Pons (tissue), 1 donor: Measurements from ENCODE around the gene METRN.
A peak's percentile ranks its signal among the peaks of the same experiment; 100 is the strongest.

Source experiments
- DNase-seq: peaks from one replicate; pipeline ENCODE4 v3.0.0-alpha.2; 2016; ENCODE audit warnings: low spot score

METRN gene

DNA sequence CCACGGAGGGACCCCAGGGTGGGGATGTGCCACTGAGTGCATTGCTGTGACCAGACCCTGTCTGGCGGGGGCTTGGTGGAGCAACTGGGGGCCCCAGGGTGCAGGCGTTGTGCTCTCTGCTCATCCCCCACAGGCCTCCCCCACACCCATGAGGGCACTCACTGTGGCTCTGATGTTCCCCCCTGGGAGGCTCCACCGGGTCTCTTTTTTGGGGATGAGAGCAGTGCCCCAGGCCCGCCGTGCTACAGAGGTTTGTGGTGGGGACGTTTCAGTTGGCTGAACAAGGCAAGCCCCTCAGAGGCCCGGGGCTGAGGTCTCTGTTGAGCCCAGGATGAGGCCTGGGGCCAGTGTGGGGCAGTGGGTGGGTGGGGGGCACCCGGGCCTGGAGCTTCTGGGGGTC is 8.8 kb downstream of the METRN start:
- no peak for DNase-seq

DNA sequence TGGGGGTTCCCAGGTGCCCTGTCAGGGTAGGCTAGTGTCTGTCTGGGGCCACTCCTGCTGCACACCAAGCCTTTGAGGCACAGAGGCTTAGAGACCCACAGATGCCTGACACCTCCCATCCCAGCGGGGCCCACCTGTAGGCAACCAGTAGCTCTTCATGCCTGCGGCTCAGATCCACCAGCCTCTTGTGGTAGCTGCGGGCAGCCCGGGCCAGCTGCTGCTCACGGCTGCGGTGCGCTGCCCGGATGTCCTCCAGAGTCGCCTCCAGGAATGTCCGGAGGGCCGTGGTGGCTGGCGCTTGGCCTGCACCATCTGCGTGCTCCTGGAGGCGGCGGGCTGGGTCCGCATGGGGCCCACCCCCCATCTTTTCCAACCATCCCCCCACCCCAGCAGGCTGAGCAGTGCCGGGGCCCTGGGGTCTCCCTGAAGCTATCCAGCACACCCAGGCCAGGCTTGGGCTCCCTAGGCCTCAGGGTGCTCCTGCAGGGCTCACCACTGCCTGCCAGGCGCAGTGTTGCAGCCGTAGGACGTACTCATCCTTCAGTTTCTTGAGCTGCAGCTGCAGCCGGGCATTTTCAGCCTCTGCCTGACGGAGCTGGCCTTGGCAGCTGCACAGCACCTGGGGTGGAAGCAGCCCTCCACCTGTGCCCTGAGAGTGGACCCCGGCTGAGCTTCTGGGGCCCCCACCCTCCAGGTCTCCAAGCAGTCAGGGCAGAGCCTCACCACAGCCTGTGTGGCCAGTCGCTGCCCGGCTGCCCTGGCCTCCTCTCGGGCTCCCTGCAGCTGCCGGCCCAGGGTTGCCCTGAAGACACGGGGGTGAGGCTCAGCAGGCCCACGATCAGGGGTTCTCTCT is 9.5 kb downstream of the METRN start:
- DNase-seq = no peak

DNA sequence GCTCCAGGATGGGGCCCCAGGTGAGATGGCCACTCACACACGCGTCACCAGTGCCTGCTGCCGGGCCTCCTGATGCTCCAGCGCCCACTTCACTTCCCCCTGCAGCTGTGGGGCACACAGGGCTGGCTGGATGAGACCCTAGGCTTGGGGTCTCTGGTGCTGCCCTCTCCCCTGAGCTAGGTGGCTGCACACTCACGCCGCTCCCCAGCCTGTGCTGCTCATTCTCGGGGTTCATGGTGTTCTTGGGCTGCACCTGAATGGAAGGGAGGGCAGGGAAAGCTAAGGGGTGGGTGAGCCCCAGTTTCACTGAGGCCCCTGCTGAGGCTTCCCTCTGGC is 10.1 kb downstream of the METRN start:
- no peak for DNase-seq

DNA sequence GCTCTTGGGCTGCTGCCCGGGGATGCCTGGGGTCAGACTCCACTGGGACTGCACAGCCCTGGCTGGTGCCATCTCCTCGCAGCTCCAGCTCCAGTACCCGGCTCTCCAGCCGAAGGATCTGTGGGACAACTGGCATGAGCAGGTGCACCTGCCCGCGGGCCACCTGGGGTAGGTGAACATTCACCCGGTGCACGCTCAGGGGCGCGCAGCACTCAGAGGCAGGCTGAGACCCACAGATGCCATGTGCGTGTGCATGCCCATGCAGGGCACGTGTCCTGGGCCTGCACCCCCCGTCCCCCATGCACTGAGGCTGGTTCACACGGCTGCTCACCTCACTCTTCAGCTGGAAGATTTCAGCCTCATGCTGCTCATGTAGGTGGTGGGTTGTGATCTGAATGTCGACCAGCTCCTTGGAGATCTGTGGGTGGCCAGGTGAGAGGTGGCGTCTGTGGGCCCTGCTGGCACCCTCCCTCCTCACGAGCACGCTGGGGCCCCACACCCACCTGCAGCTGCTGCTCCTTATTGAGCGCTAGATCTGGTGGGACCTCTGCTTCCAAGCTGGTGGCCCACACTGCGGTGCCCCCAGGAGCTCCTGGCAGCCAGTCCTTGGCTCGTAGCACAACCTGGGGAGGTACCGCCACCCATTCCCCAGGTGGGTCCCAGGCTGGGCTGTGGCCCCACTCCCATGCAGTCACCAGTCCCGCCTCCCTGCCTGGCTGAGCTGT is 10.7 kb downstream of the METRN start:
- DNase-seq = no peak

DNA sequence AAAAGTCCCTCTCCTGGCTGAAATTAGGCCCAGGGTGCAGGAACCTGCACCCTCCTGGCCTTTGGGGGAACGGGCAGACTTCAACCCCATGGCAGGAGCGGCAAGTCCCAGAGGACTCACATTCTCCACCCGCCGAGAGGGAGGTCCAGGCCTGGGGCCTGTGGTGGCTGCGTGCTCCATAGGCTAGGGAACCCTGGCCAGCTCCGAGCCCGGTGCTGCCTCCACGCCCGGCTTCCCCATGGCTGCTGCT is 11.2 kb downstream of the METRN start:
- no peak for DNase-seq

DNA sequence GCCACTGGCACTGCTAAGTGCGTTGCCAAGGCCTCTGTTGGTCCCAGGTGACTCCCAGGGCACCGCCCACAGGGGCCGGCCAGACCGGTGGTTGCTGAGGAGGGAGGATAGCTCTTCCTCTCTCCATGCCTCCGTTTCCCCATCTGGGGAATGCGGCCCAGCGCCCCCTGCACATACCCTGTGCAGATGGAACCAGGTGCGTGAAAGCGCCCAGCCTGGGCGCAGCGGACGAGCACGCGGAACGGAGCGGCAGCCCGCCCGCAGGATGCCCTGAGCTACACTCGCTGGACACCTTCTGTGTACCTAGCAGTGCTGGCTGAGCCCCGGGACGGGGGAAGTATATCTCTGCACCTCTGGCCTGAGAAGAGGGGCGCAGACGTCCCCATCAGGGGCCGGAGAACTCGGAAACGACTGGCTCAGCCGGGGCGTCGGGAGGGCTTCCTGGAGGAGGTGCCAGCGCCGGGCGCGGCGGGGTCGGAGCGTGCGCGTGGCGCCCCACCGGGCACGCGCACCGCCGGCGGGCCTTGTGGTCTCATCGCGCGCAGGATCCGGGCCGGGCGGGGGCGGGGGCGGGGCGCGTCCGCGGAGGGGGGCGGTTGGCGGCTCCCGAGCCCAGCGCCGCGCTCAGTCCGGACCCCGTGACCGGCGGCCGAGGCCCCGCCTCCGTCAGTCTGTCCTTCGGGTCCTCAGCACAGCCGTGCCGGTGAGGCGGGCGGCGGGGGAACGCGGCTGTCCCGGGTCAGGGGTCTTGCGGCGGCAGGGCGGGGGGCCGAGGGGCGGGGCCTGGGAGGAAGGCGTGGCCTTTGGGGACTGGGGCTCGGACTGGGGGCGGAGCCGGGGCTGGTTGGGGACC is 11.7 kb downstream of the METRN start, which contains the start of the genes CCDC78 and HAGHL:
Gene CCDC78, minus strand, starts transcription at position 6 of the 853 bp plus-strand sequence. CDS start 76 bp downstream, outside the sequence.
Gene HAGHL, plus strand, starts transcription at position 669 of the 853 bp plus-strand sequence. CDS start 404 bp downstream, outside the sequence.
- DNase-seq = peak; percentile 37

DNA sequence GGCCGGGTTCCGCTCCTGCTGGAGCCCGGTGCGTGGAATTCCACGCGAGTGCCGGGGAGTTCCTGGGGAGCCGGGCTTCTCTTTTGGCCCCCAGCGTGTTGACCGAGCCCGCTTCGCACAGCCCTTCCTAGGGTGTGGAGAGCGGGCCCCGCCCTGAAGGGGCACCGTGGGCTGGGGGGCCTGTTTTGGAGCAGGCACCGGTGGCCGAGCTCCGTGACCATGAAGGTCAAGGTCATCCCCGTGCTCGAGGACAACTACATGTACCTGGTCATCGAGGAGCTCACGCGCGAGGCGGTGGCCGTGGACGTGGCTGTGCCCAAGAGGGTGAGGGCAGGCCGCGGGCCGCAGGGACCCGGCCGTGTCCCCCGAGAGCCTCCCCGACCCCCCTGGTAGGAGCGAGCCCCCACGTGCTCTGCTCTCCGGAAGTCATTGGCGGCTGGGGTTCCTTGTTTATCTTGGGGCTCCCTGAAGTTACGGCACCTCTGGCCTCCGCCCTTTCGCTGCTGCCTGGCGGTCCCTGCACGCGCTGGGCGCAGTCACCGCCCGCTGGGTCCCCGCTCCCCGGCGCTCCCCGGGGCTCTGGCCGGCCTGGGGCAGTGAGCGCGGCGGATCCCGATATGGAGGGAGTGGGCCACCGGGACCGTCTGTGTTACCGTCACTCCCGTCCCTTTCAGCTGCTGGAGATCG is 12.5 kb downstream of the METRN start:
- DNase-seq = no peak

DNA sequence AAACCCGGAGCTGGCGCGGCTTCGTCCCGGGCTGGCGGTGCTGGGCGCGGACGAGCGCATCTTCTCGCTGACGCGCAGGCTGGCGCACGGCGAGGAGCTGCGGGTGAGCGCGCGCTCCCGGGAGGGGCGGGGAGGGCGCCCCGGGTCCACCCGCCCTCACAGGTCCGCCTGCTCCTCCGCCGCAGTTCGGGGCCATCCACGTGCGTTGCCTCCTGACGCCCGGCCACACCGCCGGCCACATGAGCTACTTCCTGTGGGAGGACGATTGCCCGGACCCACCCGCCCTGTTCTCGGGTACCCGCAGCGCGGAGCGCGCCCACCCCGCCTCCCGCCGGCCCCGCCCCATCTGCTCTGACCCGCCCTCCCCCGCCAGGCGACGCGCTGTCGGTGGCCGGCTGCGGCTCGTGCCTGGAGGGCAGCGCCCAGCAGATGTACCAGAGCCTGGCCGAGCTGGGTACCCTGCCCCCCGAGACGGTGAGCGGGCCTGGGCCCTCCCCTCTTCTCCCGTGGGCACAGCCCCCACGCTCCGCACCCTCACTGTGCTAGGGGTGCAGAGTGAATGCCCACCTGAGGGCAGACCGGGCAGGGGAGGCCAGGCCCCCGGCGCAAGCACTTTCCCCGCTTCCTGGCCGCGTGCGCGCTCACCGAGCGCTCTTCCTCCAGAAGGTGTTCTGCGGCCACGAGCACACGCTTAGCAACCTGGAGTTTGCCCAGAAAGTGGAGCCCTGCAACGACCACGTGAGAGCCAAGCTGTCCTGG is 13.4 kb downstream of the METRN start:
- DNase-seq = peak; percentile 54

DNA sequence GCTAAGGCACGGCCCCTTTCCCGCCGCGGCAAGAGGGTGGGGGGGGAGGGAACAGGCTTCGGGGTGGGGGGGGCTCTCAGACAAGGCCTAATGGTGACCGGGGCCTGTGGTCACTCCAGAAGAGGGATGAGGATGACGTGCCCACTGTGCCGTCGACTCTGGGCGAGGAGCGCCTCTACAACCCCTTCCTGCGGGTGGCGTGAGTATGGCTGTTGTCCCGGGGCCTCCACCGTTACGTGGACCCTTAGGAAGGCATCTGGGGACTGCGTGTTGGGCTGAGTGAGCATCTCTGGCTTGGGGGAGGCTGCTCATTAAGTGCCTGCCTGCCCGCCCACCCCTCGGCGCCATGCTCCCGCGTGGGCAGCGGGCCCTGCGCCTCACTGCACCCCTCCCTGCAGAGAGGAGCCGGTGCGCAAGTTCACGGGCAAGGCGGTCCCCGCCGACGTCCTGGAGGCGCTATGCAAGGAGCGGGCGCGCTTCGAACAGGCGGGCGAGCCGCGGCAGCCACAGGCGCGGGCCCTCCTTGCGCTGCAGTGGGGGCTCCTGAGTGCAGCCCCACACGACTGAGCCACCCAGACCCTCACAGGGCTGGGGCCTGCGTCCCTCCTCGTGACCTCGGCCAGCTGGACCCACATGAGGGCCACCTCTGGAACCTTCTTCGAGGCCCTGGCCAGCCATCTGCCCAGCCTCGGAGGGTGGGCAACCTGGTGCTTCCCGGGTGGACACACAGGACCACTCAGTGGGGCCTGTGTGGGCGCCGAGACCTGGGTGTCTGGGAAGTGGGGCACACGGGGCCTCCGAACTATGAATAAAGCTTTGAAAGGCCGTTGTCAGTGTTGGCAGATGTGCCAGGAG is 14.2 kb downstream of the METRN start:
- DNase-seq = no peak

DNA sequence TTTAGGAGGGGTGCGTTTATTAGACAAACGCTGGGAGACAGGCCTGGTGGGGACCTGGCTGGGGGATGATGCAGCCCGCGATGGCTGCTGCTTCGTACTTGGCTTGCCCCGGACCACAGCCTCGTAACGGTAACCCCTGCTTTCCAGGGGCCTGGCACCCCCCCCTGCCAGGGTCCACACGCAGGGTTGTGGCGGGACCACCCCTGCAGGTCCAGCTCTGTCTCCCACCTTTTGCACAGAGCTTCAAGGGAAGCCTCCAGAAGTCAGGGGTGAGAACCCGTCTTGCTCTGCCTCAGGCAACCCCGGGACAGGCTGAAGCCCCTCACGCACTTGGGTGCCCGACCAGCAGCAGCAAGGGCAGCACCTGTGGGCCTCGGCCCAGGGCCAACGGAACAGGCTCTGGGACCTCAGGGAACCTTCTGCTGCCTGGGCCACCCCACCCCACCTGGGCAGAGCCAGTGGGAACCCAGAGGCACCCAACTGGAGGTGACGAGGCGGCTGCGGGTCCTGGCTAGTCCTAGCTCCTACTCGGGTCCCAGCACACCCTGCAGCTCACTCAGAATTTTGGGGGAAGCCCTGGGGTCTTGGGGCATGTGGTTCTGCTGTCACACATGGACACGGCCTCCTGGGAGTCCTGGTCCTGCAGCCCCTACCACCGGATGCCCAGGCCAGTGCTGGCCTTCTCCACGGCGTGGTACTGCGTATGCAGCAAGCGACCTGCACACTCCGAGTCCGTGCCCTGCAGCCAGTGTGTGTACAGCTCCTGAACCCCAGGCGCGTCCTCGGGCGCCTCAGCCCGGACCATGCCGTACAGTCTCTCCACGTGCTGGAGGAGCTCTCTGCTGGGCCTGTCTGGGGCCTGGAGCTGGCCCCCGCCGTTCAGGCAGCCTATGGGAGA is 15.1 kb downstream of the METRN start:
- DNase-seq = no peak

DNA sequence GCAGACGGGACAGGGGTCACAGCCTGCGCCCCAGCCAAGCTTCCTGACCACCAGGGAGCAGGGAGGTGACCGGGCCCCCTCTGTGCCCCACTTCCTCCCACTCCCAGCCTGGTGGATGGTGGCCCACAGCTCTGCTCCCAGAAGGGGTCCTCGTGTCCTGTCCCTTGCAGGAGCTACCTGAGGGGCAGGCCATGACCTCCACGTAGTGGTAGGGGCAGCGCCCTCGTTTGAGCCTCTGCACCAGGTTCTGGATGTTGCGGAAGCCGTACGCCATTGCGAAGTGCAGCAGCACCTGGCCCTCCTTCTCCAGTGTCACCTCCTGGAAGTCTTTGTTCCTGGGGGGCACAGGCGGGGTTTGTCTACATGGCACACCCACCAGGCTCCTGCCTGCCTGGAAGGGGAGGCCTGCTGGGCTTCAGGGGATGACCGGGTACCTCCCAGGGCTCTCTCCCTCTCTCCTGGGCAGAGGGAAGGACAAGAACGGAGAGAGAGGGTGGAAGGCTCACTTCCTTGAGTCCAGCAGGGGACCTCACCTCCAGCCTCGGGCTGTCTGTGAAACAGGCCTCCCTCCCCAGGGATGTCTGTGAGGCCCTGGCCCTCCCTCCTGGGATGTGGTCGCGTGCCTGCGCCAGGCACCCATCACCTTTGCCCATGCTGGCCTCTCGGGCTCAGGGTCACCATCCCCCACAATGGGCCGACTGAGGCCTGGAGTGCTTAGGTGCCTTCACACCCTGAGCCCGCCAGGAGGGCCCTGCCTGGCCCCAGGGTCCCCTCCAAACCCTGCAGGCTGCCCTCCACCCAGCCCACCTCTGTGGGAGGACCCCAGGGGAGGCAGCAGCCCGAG is 16.0 kb downstream of the METRN start:
- DNase-seq = no peak

DNA sequence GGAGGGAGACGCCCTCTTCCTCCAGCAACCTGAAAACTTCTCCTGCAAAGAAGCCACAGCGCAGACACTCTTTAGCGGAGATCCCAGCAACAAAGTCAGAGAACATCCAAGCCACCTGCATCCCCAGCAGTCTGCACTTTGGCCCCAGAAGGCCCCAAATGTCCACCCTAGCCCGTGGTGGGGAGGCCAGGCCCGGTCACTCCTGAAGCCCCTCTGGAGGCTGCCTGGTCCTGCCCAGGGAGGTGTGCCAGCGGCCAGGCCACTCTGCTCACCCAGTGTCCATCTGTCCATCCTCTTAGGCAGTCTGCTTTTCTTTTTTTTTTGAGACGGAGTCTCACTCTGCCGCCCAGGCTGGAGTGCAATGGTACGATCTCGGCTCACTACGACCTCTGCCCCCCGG is 17.4 kb downstream of the METRN start:
- DNase-seq = no peak

DNA sequence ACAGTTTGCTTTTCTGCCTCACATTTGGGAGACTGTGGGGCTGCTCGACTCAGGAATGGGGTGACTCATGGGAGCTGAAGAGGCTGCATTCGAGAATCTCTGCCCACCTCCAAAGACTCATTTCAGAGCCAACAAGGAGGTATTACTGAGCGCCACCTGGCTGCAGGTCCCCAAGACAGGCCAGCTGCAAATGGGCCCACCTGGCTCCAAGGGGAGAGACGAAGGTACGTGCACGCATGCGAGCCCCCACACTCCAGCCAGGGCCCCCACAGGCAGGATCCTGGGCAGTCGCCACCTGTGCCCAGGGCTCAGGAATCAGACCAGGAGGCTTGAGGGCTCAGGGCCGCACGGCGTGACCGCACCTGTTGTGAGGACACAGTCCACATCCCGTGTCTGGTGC is 18.0 kb downstream of the METRN start:
- no peak for DNase-seq

DNA sequence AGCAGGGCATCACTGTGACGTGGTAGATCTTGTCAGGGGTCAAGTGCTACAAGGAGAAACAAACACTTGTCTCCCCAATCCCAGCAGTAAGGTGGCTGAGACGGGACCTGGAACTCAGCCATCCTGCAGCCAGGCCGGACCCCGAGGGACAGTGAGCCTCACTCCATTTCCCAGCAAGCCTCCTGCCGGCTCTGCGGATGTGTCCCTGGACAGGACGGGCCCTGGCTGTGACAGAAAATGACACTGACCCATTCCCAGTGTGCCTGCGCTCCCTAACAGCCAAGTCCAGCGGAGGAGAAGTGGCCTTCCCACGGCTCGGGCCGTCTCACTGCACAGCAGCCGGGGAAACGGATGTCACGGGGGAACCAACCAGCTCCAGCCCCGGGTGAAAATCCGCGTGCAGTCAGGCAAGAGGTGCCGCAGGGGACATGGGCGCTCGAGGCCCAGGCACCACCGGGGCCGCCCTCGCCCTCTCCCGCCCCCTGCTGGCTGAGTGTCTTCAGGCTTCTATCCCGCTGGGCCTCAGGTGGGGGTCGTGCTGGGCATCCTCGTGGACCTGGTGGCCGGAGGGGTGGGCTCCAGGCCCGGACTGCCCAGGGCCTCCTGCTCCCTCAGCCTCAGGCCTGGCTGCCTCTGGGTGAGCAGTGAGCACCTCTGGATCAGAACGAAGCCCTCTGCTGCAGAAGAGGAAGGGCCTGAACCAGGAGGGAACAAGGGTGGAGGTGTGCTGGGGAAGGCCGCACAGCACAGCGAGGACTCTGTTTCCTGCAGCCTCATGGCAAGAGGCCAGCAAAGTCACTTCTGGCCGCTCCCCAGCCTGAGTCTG is 18.7 kb downstream of the METRN start:
- no peak for DNase-seq

DNA sequence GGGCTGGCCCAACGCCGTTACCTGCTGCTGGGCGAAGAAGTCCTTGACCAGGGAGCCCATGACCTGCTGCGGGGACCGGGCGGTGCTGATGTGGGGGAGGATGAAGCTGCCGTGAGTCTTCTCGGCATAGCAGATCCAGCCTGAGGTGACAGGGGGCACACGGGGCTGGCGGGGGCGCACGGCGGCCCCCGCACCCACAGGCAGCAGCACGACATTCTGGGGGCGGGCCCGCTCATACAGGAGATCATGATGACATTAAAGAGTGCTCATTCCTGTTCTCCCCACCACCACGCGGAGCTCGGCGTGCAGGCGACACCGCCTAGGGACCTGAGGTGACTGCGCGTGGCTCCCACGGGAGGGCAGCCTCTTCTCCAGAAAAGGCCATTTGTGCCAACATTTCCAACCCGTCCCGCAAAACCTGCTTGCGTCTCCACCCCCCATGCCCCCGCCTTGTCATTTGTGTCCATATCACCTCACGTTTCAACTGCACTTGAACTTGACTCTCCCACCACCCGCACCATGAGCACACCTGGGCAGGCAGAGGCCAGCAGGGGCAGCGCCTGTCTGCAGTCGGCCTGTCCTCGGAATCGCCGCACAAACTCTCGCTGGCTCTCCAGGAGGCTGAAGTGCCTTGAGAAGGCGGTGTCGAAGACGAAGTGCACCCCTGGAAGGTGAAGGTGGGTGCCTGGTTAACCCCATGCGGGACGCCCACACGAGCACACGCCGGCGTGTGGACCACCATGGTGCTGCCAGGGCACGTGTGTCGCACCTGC is 19.5 kb downstream of the METRN start:
- DNase-seq = no peak

DNA sequence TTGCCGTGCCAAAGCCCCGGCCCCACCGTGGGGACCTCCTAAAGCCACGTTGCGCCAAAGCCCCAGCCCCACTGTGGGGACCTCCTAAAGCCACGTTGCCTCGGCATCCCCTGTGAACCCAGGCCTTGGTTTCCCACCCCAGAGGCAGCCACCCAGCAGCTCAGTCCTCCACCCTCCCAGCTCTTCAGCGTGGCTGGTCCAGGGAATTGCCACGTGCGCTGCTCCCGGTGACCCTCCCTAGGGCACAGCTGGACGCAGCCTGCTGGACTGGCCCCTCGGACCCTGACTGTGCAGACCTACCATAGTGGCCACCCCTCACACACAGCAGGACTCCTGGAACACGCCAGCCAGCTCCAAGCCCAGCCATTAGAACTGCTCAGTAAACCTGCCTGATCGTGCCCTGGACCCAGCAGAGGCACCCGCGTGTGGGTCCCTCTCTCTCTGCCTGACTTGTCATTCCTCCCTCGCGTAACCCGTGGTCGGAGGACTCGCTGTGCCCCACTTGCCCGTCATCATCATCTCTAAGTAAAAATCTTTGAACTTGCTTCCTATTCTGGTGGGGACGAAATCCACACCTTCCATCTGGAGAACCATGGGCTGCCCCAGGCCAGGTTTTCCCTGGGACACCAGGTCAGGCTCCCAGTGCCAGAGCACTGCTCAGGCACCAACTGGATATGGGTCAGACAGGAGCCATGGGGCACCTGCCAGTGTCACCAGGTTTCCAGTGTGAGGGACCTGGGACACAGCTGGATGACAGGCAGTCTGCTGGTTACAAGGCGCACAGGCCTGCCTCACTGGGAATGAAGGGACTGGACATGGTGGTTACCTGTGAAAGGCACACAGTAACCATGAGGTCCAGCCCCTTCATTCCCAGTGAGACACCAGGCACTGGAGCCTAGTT is 20.3 kb downstream of the METRN start:
- DNase-seq = no peak
